Stimulated activated CD4-positive, alpha-beta T cell treated with anti-CD3 and anti-CD28 coated beads, TNF-alpha, amount 100 ng/mL, for 1 hour (primary cell): Measurements from ENCODE around the gene MRPS33.
A peak's percentile ranks its signal among the peaks of the same experiment; 100 is the strongest.
"Not testable (repeated sequence)": the region's sequence is repeated elsewhere in the genome, so short reads cannot be mapped to it uniquely, and the experiment has no call there.

Experiments
- DNase-seq, 3 donors: peaks; one replicate each; pipeline ENCODE4 v3.0.0-alpha.2; 2020; ENCODE audit warnings: low read depth in 3 of 3, low spot score in 1 of 3

Gene MRPS33

GRCh38 chr7:141012696-141013344 is 1.9 kb downstream of the MRPS33 start:
- no peak for DNase-seq

DNA sequence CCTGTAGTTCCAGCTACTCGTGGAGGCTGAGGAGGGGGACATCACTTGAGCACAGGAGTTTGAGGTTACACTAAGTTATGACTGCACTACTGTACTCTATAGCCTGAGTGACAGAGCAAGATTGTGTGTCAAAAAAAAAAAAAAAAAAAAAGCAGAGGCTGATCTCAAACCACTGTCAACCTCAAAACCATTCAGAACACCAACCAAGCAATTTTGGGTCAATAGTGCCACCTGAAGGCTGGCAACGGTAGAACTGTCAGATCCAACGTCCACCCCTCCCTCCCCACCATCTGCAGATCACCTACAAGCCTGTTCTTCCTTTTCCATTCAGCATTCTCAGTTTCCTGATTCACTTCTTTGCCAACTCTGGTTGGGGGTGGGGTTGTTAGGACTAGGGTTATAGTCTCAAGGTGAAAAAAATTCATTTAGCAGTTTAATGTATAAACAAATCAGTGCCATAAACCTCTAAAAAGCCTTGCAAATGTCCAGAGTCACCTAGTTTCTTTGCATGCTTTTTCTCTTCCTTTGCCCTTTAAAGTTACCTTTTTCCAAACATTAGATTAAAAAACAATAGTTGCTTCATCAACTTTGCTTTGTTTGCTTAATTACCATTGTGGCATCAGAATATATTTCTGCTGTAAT is 2.6 kb downstream of the MRPS33 start:
- DNase-seq: peak; percentile 38 to 53 (median 40)

GRCh38 chr7:141011443-141011842 is 3.3 kb downstream of the MRPS33 start:
- no peak for DNase-seq

GRCh38 chr7:141003172-141004065 is 11.3 kb downstream of the MRPS33 start:
- DNase-seq: no peak

DNA sequence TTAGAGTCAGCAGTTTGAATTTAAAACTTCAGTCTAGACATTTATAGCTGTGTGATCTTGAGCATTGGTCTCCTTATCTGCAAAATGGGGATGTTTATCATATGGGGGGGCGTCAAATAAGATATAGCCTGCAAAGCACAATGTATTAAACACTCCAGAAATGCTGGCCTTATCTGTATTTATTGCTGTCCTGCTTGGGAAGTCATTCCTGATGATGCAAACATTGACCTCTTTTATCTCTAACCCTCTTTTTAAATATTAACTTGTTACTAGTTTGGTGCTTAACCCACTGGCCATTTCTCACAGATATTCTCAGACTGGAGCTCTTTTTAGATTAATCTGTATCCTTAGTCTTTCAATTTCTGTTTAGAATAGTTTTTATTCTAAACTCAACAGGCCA is 13.2 kb downstream of the MRPS33 start:
- DNase-seq: no peak

- no peak for DNase-seq
Measured at GRCh38 chr7:141001122-141001521, 13.6 kb downstream of the MRPS33 start.

GRCh38 chr7:140998715-140999114 is 16.0 kb downstream of the MRPS33 start:
- no peak for DNase-seq

DNA sequence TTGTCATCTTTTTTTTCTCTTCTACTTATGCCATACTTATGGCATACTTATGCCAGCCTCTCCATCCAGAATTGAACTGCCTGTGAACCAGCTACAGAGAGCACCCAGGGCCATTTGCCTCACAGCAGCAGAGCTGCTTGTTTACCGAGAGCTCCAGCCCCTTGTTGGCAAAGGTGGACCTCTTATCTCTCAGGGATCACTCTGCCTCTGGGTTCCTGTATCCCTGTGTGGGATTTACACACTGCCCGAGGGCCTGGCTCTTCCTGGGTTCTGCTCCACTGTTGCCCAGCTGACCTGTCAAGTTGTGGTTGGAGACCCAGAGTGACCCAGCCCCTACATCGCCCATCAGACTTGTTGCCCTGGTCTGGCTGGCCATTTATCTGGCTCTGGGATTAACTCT is 22.3 kb downstream of the MRPS33 start:
- no peak for DNase-seq

DNA sequence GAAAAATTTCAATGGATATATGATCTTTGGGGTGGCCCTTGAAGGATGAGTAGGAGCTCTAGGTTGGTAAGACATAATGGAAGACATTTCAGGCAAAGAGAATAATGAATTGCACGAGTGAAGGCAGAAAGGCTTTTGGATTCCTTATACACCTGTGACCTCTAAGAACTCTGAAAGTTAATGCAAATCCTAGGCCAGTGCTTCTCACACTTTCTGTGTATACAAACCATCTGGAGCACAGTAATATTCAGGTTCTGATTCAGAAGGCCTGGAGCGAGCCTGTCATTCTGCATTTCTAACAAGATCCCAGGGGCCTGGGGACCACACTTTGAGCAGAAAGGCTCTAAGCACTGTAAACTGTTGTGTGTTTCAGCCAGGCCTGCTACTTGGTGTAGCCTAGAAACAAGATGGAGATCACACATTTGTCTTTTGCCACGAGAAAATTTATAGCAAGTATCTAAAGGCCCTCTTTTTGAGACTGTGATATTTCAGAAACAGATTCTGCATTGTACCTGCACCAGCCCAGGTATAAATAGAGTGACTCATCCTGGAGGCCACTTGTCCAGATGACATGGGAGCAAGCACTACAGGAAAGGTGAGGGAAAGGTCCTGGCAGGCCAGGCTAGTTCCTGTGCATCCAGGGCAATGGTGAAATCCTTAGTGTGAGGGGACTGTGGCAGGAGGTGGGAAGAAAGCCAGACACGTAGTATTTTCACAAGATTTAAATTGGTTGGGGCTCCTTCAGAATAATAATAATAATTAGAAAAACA is 24.4 kb downstream of the MRPS33 start:
- DNase-seq: no peak

DNA sequence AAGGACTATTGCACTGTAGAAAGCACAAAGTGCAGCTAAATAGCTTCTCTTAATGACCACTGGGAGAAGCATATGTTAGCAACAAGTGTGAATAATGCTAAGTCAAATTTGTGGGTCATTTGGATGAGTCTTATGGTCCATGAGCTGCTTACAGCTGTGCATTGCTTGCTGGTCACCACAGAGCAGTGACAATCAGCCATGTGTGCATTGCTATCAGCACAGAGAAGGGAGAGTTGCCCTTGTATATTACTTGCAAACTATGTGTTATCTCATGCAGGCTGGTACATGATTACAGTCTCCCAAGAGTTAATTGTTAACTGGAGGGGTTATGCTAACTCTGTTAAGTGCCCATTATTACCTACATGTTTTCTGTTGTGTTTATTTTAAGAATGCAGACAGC is 25.7 kb downstream of the MRPS33 start:
- no peak for DNase-seq

- DNase-seq: no peak
Measured at GRCh38 chr7:140983802-140984201, 30.9 kb downstream of the MRPS33 start.

- DNase-seq: no peak
Measured at GRCh38 chr7:140982508-140982907, 32.2 kb downstream of the MRPS33 start.

- no peak for DNase-seq
Measured at GRCh38 chr7:140981951-140982350, 32.8 kb downstream of the MRPS33 start.

GRCh38 chr7:140977741-140978140 is 37.0 kb downstream of the MRPS33 start:
- DNase-seq: no peak

DNA sequence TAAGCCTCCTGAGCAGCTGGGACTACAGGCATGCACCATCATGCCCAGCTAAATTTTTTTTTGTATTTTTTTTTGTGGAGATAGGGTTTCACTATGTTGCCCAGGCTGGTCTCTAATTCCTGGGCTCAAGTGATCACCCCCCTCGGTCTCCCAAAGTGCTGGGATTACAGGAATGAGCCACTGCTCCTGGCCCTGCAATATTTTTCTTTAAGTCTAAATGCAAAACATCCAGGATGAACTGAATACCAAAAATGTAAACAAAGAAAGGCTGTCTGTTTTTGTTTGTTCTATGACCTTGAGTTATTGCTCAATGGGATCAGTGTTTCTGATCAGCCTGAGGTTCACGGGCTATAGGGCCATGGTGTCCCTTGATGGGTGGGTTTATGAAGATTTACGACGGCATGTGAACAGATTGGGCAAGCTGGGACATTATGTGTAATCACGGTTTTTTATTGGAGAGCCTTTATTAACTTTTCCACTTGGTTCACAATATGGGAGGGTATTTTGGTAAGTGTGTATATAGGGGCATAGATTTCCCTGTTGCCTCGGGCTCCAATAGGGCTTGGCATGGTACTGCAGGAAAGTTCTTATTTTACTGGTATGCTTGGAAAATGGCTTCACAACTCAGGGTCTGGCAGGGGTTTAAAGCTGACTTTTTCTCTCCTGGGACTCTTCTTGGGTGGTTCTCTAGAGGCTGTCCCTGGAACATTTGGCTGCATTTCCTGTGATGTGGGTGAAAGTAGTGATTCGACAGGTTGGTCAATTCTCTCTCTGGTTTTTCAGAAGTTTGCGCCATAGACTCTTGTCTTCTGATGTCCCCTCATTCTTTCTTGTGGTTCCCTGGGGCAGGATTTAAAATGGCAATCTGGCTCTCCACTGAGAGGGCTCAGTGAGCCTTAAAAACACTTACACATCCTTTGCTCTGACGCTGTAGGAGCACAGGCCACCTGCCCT is 41.6 kb downstream of the MRPS33 start:
- no peak for DNase-seq

DNA sequence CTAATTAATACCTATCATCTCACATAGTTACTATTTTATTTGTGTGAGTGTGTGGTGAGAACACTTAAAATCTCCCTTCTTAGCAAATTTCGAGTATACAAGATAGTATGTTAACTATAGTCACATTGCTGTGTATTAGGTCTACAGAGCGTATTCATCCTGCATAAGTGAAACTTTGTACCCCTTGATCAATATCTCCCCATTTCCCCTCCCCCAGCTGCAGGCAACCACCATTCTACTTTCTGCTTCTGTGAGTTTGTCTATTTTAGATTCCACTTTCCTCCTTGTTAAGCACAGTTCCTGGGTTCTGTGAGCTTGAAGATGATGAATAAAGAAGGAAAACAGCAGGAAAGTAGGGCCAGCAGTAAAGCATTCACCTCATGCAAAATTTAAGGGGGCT is 42.4 kb downstream of the MRPS33 start:
- no peak for DNase-seq

GRCh38 chr7:140967438-140967837 is 47.3 kb downstream of the MRPS33 start:
- no peak for DNase-seq

DNA sequence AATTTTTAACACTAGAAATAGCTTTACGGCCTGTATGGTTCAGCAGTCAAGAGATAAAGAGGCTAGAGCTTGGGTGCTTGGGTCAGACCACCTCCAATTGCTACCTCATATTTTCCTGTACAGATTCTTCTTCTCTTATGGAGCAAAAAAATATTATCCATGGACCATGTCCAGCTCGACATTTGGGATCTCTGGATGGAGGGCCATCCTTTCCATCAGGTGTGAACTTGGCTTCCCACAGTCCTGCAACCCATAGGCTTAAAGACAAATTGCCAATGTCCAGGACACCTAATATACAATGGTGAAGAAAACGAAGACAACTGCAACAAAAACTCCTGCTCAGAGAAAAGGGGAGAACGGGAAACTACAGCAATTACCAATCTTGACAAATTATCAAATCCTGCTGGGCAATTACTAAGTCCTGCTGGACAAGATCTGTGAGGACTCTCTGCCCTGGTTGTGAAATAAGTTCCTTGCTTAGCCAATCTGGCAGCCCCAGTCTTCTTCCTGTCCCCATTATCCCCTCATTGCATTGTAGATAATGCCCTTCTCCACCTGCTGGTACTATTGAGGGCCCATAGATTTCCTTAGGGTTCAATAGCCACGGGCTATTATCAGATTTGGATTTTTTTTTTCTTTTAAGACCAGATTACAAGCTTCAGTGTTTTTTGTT is 48.1 kb downstream of the MRPS33 start:
- DNase-seq: no peak

DNA sequence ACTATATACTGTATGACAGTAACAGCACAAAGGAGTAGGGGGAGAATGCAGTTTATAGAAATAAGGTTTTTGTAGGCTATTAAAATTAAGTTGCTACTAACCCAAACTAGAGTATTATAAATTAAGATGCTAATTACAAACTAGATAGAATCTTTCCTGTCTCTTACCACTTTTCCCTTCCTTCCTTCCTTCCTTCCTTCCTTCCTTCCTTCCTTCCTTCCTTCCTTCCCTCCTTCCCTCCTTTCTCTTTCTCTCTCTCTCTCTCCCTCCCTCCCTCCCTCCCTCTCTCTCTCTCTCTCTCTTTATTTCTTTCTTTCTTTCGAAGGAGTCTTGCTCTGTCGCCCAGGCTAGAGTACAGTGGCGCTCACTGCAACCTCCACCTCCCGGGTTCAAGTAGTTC is 53.6 kb downstream of the MRPS33 start:
- no peak for DNase-seq

GRCh38 chr7:140956997-140957396 is 57.8 kb downstream of the MRPS33 start:
- DNase-seq: not testable (repeated sequence)
